ENCODE data around the gene GABBR1. TPM values are rescaled to one million over a fixed set of nuclear protein-coding genes. Genes with fewer than 3 reads are reported as not detected.

GABBR1 gene
- polyA plus RNA-seq, 12 donors, result 25.4 to 85.6 (median 28.3) TPM; not detected in 1

Other genes starting within 250 kb of the GABBR1 start
- not detected for gene OR12D2, start 237.6 kb downstream of the GABBR1 start, polyA plus RNA-seq (ENCODE audit: insufficient read length in 12 of 12)
- not detected for gene OR12D1, start 218.3 kb downstream of the GABBR1 start, polyA plus RNA-seq (ENCODE audit: insufficient read length in 12 of 12)
- not detected for gene OR10C1, start 193.9 kb downstream of the GABBR1 start, polyA plus RNA-seq (ENCODE audit: insufficient read length in 12 of 12)
- not detected for gene OR11A1, start 176.1 kb downstream of the GABBR1 start, polyA plus RNA-seq (ENCODE audit: insufficient read length in 12 of 12)
- not detected for gene OR2H1, start 176.0 kb downstream of the GABBR1 start, polyA plus RNA-seq (ENCODE audit: insufficient read length in 12 of 12)
- not detected for gene MAS1L, start 145.2 kb downstream of the GABBR1 start, polyA plus RNA-seq (ENCODE audit: insufficient read length in 12 of 12)
- gene UBD, start 73.5 kb downstream of the GABBR1 start, polyA plus RNA-seq (ENCODE audit: insufficient read length in 12 of 12), result 10 to 100 TPM in 1 of 12 donors, 1 to 10 TPM in 2, under 1 TPM in 2, not detected in 7; 0.14 to 13.8 (median 2.1) TPM
- gene OR2H2, start 48.1 kb downstream of the GABBR1 start, polyA plus RNA-seq (ENCODE audit: insufficient read length in 12 of 12), result under 1 TPM in 8 of 12 donors, not detected in 4; 0.08 to 0.53 (median 0.16) TPM
- under 1 TPM in 2 of 12 donors, not detected in 10; 0.27 to 0.34 TPM for gene MOG, start 23.9 kb upstream of the GABBR1 start, polyA plus RNA-seq (ENCODE audit: insufficient read length in 12 of 12)
- 1 to 10 TPM in 1 of 12 donors, under 1 TPM in 2, not detected in 9; 0.14 to 3.9 (median 0.17) TPM for gene ZFP57, start 48.0 kb upstream of the GABBR1 start, polyA plus RNA-seq (ENCODE audit: insufficient read length in 12 of 12)
- 10 to 100 TPM in 2 of 12 donors, 1 to 10 TPM in 9, not detected in 1; 4.0 to 15.9 (median 6.8) TPM for gene HLA-F, start 90.3 kb upstream of the GABBR1 start, polyA plus RNA-seq (ENCODE audit: insufficient read length in 12 of 12)
- 10 to 100 TPM in 1 of 12 donors, 1 to 10 TPM in 8, under 1 TPM in 1, not detected in 2; 0.63 to 10.2 (median 5.4) TPM for gene HLA-G, start 194.6 kb upstream of the GABBR1 start, polyA plus RNA-seq (ENCODE audit: insufficient read length in 12 of 12)

Measured in muscle of arm (tissue), 12 donors.